GM19467 (cell line): ENCODE measurements around the gene PLD2.
A peak's percentile ranks its signal among the peaks of the same experiment; 100 is the strongest.

ENCODE experiments used
- ATAC-seq: cut with Tn5 transposase; IDR thresholded peaks from one replicate; pipeline ENCODE4 v1.9.1; 2021; ENCODE audit warnings: mild to moderate bottlenecking, moderate library complexity; ENCODE audit not compliant: unreplicated experiment

PLD2 gene

DNA sequence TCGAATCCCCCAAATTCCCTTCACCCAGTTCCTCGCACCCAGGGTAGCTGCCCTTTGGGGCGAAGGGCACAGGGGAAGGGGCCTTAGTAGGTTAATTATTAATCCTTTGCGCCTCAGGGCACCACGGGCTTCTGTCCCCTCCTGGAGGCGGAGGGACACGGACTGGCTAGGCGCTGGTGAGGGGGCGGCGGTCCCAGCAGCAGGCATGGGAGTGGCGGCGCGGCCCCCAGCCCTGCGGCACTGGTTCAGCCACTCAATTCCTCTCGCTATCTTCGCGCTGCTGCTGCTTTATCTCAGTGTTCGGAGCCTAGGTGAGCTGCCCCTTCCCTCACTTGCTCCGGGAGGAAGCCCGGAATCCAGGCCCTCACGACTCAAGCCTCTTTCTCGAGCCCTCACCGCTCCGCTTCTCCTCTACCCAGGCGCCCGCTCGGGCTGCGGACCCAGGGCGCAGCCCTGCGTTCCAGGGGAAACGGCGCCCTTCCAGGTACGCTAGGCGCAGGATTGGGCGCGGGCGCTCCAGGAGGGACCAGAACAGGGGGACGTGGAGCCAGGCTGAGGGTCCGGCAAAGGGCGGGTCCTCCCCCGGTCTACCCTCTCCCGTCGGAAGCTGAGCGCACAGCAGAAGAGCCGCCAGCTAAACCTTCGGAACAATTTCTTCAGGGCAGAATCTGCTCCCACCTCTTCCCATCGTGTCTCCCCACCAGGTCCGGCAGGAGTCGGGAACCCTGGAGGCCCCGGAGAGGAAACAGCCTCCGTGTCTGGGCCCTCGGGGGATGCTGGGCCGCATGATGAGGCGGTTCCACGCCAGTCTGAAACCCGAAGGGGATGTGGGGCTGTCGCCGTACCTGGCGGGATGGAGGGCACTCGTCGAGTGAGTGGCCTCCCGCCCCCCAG is 17.9 kb upstream of the PLD2 start, which contains the start of gene GLTPD2:
Gene GLTPD2, plus strand, starts transcription at position 158 of the 894 bp plus-strand sequence. Its CDS starts 48 bp downstream, at position 206.
- ATAC-seq = peak; percentile 7

DNA sequence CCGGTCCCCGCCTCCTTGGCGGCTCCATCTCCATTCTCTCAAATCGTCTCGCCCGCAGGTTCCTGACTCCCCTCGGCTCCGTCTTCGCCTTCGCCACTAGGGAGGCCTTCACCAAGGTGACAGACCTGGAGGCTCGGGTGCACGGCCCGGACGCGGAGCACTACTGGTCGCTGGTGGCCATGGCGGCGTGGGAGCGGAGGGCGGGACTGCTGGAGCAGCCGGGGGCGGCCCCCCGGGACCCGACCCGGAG is 17.3 kb upstream of the PLD2 start:
- no peak for ATAC-seq

DNA sequence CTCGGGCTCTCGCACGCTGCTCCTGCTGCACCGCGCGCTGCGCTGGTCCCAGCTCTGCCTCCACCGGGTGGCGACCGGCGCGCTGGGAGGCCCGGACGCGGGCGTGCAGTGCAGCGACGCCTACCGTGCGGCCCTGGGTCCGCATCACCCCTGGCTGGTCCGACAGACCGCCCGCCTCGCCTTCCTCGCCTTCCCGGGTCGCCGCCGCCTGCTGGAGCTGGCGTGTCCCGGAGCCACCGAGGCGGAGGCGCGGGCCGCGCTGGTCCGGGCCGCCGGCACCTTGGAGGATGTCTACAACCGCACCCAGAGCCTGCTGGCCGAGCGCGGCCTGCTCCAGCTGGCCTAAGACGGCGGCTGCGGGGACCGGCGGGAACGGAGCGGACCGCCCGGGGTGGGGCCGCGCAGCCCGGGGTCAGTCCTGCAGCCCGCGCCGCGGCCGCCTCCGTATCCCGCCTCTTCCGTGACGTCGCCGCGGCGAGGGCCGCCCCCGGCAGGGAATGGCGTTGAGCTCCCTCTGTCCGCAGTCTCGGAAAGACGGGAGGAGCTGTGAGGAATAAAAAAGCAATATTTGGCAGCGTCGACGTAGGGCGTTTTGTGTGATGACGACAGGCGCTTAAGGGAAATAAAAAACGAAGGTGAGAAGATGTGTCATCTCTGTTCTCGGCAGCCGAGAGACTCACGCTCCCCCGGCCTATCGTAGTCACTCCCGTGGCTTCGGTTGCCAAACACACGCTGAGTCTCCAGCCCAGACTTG is 16.8 kb upstream of the PLD2 start:
- peak; percentile 79 for ATAC-seq

DNA sequence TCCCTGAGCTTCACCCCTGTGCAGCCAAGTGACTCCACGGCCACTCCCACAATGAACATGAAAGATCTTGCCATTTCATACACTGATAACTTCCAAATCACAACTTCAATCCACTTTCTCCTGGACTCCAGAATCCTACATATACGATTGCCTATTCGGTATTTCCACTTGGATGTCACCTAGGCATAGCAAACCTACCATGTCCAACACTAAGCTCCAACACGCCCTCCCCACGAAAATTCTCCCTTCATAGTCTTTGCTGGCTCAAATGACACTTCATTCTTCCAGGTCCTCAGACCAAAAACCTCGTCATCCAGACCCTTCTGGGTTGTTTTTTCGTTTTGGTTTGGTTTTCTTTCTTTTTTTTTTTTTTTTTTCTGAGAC is 16.3 kb upstream of the PLD2 start:
- ATAC-seq = no peak

DNA sequence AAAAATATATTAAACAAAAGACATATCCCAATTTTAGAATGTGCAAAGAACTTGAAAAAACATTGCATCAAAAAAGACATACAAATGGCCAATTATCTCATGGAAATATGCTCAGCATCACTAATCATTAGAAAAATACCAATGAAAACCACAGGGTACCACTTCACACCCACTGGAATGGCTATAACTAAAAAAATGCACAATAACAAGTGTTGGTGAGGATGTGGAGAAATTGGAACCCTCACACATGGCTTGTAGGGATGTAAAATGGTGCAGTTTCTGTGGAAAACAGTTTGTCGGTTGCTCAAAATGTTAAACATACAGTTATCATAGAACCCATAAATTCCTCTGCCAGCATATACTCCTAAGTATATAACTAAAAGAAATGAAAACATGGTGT is 11.8 kb upstream of the PLD2 start:
- ATAC-seq = no peak

DNA sequence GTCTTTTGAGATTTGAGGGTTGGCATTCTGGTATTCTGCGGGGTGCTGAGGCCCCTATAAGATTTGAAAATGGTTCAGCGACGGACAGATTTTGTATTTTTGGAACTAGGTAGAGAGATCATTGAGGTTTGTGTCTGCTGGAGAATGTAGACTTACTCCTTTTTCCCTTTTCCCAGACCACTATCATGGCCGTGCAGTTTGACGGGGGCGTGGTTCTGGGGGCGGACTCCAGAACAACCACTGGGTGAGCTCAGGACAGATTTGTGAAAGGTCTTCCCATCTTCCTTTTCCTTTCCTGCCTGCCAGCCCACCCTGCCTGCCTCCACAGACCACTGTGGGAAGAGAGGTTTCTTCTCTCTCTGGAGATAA is 10.4 kb upstream of the PLD2 start:
- no peak for ATAC-seq

DNA sequence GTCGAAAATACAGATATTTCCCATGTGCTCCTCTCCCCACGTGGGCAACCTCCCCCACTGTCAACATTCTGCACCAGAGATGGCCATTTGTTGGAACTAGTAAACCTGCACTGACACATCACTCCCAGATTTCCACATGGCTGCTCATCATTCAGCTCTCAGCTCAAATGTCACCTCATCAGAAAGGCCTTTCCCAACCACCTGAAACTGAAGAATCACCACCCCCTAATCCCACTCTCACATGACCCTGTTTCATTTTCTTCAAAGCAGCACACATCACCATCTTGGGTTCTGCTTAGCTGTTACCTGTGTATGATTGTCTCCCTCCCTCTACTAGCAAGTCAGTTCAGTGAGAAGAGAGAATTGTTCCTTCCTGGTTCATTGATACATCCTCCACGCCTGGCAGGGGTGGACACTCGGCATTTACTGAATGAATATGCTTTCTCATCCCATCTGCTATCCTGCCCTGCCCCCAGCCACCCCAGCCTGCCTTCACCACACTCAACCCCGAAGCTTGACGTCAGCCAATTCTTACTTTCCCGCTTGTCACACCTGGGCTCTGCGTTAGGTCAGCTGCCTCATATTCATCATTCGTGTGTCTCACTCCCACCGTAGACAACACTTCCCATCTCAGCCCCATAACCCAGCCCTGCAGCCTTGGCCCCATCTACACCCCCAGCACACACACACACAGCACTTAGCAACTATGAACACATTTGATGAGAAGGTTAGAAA is 6.3 kb upstream of the PLD2 start:
- ATAC-seq = no peak

DNA sequence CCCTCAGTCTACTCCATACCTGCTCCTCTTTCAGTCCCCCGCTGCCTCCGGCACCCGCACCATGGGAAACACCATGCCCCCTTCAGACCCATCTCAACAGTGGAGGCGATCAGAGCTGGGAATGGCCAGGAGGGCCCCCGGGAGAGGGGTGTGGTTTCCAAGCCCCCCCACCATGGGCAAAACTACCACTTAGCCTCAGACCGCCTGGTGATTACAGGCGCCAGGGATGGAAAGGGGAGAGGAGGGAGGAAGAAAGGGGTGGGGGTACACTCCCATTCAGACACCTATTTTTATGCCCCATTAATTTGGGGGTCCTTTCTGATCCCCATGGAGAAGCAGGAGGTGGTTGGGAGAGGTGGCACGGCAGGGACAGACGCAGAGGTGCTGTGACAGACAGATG is 4.7 kb upstream of the PLD2 start, which contains the start of gene C17orf114:
Gene C17orf114, minus strand, starts transcription at position 101 of the 400 bp plus-strand sequence.
- no peak for ATAC-seq

DNA sequence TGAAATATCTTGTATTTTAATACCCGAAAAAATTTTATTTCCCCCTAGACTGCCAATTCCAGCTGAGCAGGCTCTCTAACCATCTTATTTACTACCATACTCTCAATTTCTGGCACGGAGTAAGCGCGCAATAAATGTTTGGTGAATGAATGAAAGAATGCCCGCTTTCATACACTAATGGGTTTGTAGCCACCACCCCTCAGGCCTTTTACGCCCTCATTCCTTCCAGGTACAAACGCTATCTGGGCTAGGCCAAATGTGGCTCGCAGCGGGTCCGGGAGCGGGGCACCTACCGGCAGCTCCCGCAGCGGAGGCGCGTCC is 536 bp upstream of the PLD2 start:
- ATAC-seq = no peak

DNA sequence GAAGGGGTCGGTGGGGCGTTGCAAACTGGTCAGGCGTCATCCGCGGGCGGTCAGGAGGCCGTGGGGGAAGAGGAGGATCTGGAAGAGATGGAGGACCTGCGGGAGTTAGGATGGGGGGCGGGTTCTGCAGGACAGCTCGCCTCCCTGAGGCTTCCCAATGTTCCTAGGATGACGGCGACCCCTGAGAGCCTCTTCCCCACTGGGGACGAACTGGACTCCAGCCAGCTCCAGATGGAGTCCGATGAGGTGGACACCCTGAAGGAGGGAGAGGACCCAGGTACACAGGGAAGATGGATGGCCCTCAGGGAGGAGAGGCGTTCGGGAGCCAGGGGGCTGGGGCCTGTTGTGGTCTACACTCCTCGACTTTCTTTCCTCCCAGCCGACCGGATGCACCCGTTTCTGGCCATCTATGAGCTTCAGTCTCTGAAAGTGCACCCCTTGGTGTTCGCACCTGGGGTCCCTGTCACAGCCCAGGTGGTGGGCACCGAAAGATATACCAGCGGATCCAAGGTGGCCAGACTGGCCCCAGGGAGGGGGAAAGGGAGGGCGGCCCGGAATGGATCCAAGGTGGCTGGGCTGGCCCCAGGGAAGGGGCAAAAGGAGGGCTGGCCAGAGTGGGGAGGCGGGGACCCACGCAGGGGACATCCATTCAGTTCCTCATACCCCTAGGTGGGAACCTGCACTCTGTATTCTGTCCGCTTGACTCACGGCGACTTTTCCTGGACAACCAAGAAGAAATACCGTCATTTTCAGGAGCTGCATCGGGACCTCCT is 839 bp downstream of the PLD2 start:
- ATAC-seq = no peak

DNA sequence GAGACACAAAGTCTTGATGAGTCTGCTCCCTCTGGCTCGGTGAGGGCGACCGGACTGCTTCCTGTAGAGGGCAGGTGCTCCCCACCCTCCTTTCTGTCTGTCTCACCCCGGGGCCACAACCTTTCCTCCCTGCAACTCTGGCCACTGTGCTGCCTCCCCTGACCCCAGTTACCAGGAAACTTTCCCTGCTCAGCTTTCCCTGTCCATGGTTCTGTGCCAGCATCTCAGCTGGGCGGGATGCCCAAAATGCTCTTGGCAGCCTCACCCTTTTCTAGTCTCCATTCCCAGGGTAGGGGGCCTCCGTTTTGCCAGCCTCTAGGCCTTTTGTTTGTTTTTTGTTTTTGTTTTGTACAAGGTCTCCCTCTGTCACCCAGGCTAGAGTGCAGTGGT is 1.4 kb downstream of the PLD2 start:
- no peak for ATAC-seq

DNA sequence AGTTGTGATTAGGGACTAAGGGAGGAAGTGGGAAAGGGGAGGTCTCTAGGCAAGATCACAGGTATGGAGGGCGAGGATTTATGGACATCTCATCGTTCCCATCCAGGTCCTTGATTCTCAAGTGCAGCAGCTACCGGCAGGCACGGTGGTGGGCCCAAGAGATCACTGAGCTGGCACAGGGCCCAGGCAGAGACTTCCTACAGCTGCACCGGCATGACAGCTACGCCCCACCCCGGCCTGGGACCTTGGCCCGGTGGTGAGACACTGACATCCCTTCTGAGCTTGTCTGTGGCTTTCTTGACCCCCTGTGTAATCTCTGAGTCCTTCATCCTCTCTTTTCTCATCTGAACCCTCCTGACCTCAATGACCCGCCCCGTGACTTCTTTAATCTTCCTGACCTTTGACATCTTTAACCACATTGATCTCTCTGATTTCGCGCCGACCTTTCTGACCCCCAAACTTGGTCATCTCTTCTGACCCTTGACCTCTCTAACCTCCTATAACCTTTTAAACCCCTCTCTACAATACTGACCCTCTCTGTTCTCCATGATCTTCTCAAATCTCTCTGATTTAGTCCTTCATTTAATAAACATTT is 3.8 kb downstream of the PLD2 start:
- ATAC-seq = no peak

DNA sequence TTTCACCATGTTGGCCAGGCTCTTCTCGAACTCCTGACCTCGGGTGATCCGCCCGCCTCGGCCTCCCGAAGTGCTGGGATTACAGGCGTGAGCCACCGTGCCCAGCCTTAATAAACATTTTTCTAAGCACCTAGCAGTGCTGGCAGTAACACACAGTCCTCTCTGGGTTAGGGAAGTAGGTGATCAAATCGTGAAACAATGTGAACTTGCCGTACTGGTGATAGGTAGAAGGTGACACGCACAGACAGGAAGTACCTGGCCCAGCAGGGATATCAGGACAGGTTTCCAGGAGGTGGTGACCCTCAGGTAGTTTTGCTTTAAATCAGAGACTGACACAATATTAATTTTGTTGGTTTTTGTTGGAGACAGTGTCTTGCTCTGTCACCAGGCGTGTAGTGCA is 4.5 kb downstream of the PLD2 start:
- ATAC-seq = no peak

DNA sequence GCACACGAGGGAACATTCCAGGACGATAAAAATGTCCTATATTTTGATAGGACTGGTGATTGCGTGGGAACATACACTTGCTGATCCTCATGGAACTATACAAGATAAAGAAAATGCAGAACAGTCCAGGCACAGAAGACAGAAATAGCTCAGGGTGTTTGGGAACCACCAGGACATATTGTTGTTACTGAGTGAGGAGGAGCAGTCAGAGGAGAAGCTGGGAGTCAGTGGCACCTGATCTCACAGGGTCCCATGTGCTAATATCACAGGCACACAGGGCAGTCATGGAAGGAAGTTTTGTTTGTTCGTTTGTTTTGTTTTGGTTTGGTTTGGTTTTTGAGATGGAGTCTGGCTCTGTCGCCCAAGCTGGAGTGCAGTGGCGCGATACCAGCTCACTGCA is 5.7 kb downstream of the PLD2 start:
- ATAC-seq = no peak

DNA sequence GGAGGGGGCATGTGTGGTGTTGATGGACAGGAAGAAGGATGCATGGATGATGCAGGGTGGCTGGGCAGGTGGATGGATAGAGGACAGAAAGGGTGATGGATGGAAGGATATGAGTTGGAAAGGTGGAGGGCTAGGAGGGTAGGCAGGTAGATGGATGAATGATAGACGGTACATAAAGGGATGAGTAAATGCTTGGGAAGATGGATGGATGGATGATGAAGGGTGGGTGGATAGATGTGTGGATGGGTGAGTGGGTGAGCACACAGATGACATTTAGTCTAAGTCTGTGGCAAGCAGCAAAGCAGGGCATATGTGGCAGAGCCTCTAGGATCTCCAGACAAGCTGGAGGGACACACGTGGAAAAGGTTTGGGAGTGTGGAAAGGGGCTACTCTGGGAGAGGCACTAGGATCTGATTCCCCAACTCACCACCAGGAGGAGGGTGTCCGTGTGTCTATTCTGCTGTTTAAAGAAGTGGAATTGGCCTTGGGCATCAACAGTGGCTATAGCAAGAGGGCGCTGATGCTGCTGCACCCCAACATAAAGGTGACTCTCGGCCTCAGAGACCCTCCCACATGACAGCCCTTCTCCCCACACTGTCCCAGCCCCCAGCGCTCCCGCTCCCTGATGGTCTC is 8.2 kb downstream of the PLD2 start:
- ATAC-seq = no peak

DNA sequence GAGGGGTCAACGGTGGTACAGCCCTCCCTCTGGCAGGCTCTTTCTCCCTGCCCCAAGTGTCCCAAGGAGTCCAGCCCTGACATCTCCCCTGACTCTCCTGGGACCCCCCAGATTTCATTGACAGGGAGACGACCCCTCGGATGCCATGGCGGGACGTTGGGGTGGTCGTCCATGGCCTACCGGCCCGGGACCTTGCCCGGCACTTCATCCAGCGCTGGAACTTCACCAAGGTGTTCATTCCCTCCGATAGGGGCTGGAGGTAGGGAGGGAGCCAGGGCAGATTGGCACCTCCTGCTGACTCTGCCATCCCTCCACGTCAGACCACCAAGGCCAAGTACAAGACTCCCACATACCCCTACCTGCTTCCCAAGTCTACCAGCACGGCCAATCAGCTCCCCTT is 9.9 kb downstream of the PLD2 start:
- no peak for ATAC-seq

DNA sequence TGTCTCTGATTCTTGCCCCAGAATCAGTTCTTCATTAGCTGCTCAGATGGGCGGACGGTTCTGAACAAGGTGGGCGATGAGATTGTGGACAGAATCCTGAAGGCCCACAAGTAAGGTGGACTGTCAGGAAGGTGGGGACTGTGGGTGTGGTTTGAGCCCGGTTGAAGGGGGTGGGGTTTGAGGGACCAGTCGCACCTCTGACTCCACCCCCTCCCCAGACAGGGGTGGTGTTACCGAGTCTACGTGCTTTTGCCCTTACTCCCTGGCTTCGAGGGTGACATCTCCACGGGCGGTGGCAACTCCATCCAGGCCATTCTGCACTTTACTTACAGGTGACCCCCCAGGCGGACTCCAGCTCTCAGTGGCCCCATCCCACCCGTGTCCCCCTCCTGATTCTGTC is 11.3 kb downstream of the PLD2 start:
- no peak for ATAC-seq

DNA sequence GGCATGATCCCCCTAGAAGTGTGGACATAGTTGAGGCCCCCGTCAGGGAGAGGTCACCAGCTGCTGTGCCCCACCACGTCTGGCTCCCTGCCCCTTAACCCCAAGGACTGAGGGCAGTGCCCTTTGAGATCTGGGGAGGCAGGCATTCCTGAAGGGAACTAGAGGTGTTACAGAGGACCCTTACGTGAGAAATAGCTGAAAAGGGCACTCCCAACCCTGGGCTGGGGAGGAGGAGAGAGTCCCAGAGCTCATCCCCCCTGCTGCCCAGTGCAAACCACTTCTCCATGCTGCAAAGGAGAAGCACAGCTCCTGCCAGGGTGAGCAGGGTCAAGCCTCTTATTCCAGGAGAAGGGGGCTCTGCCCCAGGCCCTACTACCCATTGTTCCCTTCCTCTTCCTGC is 15.9 kb downstream of the PLD2 start:
- no peak for ATAC-seq

DNA sequence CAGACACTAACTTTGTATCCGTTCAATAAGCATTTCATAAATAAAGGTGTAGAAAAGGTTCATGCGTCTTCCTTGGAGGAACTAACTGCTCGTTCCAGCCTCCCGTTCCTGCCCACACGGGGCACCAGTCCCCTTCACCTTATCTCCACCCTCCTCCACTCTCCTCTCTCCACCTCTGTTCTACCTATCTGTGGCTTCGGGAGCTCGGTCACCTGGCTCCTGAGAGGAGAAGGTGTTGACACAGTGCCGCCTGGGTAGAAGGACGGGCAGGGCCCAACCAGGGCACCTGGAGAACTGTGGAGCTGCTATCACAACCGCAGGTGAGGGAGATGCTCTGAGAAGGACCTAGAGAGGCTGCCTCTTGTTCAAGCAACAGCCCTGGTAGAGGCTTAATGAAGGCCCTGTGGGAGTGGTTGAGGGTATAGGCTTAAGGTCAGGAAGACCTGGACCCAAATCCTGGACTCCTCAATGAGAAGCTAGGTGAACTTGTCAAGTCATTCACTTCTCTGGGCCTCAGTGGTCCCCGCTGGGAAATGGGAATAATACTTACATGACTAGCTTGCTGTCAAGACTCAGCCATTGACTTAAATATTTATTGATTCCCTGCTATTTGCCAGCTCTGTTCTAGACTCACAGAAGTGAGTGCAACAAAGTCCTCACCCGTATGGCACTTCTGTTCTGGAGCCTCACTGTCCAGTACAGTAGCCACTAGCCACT is 16.6 kb downstream of the PLD2 start:
- ATAC-seq = no peak

DNA sequence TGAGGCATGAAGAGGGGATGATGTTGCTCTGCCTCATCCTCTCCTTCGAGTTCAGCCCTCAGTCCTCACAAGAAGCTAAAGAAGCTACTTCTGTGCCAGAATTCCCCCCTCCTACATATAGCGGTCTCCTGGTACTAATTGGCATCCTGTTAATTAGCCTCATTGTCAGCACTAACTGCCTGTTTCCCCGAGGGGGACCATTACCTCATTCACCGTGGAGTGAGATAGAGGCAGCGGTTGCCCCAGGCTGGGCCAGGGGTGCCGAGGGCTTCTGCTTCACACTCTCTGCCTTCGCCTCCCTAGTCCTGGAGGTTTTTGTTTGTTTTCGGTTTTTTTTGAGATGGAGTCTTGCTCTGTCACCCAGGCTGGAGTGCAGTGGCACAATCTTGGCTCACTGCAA is 20.4 kb downstream of the PLD2 start:
- no peak for ATAC-seq
